HEK293 (cell line): Measurements from ENCODE around the gene BABAM1.

Experiments used
- GLIS1 ChIP-seq: fragments of 450-650 bp; formaldehyde crosslinking; IDR thresholded peaks from 2 replicates; pipeline ENCODE4 v1.5.1; 2016; ENCODE audit warnings: missing biosample characterization, missing genetic modification characterization
- KLF1 ChIP-seq: fragments of 450-650 bp; formaldehyde crosslinking; IDR thresholded peaks from 2 replicates; pipeline ENCODE4 v1.5.1; 2016; ENCODE audit warnings: missing biosample characterization, missing genetic modification characterization
- KLF10 ChIP-seq: fragments of 450-650 bp; IDR thresholded peaks from 2 replicates; pipeline ENCODE4 v1.5.1; 2018; ENCODE audit warnings: missing biosample characterization, mild to moderate bottlenecking, missing genetic modification characterization
- MEIS1 ChIP-seq: sonication (generic); formaldehyde crosslinking; IDR thresholded peaks from 2 replicates; pipeline ENCODE4 v1.8.1; 2022; ENCODE audit warnings: missing genetic modification reagents, mild to moderate bottlenecking, borderline replicate concordance
- MZF1 ChIP-seq: fragments of 450-650 bp; formaldehyde crosslinking; IDR thresholded peaks from 2 replicates; pipeline ENCODE4 v1.5.1; 2017; ENCODE audit warnings: missing biosample characterization, missing genetic modification characterization, borderline replicate concordance
- SCRT2 ChIP-seq: fragments of 450-650 bp; formaldehyde crosslinking; IDR thresholded peaks from 2 replicates; pipeline ENCODE4 v1.5.1; 2016; ENCODE audit warnings: missing biosample characterization, missing genetic modification characterization
- SP3 ChIP-seq: fragments of 450-650 bp; formaldehyde crosslinking; IDR thresholded peaks from 2 replicates; pipeline ENCODE4 v1.5.1; 2016; ENCODE audit warnings: missing biosample characterization, missing genetic modification characterization
- ZBTB10 ChIP-seq: fragments of 450-650 bp; formaldehyde crosslinking; IDR thresholded peaks from 2 replicates; pipeline ENCODE4 v1.5.1; 2016; ENCODE audit warnings: missing biosample characterization, missing genetic modification characterization
- ZBTB44 ChIP-seq: fragments of 450-650 bp; IDR thresholded peaks from 2 replicates; pipeline ENCODE4 v1.5.1; 2018; ENCODE audit warnings: missing biosample characterization, mild to moderate bottlenecking, missing genetic modification characterization
- ZEB2 ChIP-seq: fragments of 450-650 bp; formaldehyde crosslinking; IDR thresholded peaks from 2 replicates; pipeline ENCODE4 v1.5.1; 2016; ENCODE audit warnings: missing biosample characterization, missing genetic modification characterization
- ZNF121 ChIP-seq: fragments of 450-650 bp; formaldehyde crosslinking; IDR thresholded peaks from 2 replicates; pipeline ENCODE4 v1.5.1; 2016; ENCODE audit warnings: missing biosample characterization, missing genetic modification characterization
- ZNF132 ChIP-seq: fragments of 450-650 bp; formaldehyde crosslinking; IDR thresholded peaks from 2 replicates; pipeline ENCODE4 v1.5.1; 2017; ENCODE audit warnings: missing biosample characterization, missing genetic modification characterization, borderline replicate concordance
- ZNF169 ChIP-seq: fragments of 450-650 bp; formaldehyde crosslinking; IDR thresholded peaks from 2 replicates; pipeline ENCODE4 v1.5.1; 2016; ENCODE audit warnings: missing biosample characterization, missing genetic modification characterization
- ZNF24 ChIP-seq: fragments of 450-650 bp; formaldehyde crosslinking; IDR thresholded peaks from 2 replicates; pipeline ENCODE4 v1.5.1; 2016; ENCODE audit warnings: missing biosample characterization, missing genetic modification characterization
- ZNF248 ChIP-seq: fragments of 450-650 bp; formaldehyde crosslinking; IDR thresholded peaks from 2 replicates; pipeline ENCODE4 v1.5.1; 2017; ENCODE audit warnings: missing biosample characterization, missing genetic modification characterization
- ZNF366 ChIP-seq: fragments of 450-650 bp; formaldehyde crosslinking; conservative IDR thresholded peaks from 2 replicates; pipeline ENCODE4 v1.5.1; 2016; ENCODE audit warnings: missing biosample characterization, missing genetic modification characterization
- ZNF398 ChIP-seq: fragments of 450-650 bp; formaldehyde crosslinking; IDR thresholded peaks from 2 replicates; pipeline ENCODE4 v1.5.1; 2017; ENCODE audit warnings: missing biosample characterization, missing genetic modification characterization
- ZNF585B ChIP-seq: fragments of 450-650 bp; formaldehyde crosslinking; IDR thresholded peaks from 2 replicates; pipeline ENCODE4 v1.5.1; 2016; ENCODE audit warnings: missing biosample characterization, missing genetic modification characterization
- ZNF600 ChIP-seq: fragments of 450-650 bp; formaldehyde crosslinking; IDR thresholded peaks from 2 replicates; pipeline ENCODE4 v1.5.1; 2016; ENCODE audit warnings: missing biosample characterization, missing genetic modification characterization
- ZNF621 ChIP-seq: fragments of 450-650 bp; formaldehyde crosslinking; IDR thresholded peaks from 2 replicates; pipeline ENCODE4 v1.5.1; 2017; ENCODE audit warnings: missing biosample characterization, missing genetic modification characterization
- ZNF626 ChIP-seq: fragments of 450-650 bp; sonication (Bioruptor Pico); formaldehyde crosslinking; IDR thresholded peaks from 2 replicates; pipeline ENCODE4 v1.5.1; 2018; ENCODE audit warnings: missing biosample characterization, missing genetic modification characterization, inconsistent platforms
- ZNF660 ChIP-seq: fragments of 450-650 bp; IDR thresholded peaks from 2 replicates; pipeline ENCODE4 v1.5.1; 2018; ENCODE audit warnings: missing biosample characterization, mild to moderate bottlenecking, missing genetic modification characterization
- ZNF677 ChIP-seq: fragments of 450-650 bp; IDR thresholded peaks from 2 replicates; pipeline ENCODE4 v1.5.0; 2018; ENCODE audit warnings: missing biosample characterization, mild to moderate bottlenecking, missing genetic modification characterization, moderate library complexity
- ZNF747 ChIP-seq: fragments of 450-650 bp; formaldehyde crosslinking; IDR thresholded peaks from 2 replicates; pipeline ENCODE4 v1.5.1; 2016; ENCODE audit warnings: missing biosample characterization, missing genetic modification characterization
- ZNF837 ChIP-seq: fragments of 450-650 bp; formaldehyde crosslinking; IDR thresholded peaks from 2 replicates; pipeline ENCODE4 v1.5.1; 2016; ENCODE audit warnings: missing biosample characterization, missing genetic modification characterization
- TF ChIP-seq, protein P1 (sequence below): fragments of 450-650 bp; formaldehyde crosslinking; IDR thresholded peaks from 2 replicates; pipeline ENCODE4 v1.5.1; 2017; ENCODE audit warnings: missing biosample characterization, missing genetic modification characterization
- TF ChIP-seq, protein P2 (sequence below): fragments of 450-650 bp; formaldehyde crosslinking; IDR thresholded peaks from 2 replicates; pipeline ENCODE4 v1.5.1; 2016; ENCODE audit warnings: missing biosample characterization, missing genetic modification characterization
- TF ChIP-seq, protein P3 (sequence below): fragments of 450-650 bp; formaldehyde crosslinking; IDR thresholded peaks from 2 replicates; pipeline ENCODE4 v1.5.1; 2016; ENCODE audit warnings: missing biosample characterization, missing genetic modification characterization

BABAM1 gene

DNA sequence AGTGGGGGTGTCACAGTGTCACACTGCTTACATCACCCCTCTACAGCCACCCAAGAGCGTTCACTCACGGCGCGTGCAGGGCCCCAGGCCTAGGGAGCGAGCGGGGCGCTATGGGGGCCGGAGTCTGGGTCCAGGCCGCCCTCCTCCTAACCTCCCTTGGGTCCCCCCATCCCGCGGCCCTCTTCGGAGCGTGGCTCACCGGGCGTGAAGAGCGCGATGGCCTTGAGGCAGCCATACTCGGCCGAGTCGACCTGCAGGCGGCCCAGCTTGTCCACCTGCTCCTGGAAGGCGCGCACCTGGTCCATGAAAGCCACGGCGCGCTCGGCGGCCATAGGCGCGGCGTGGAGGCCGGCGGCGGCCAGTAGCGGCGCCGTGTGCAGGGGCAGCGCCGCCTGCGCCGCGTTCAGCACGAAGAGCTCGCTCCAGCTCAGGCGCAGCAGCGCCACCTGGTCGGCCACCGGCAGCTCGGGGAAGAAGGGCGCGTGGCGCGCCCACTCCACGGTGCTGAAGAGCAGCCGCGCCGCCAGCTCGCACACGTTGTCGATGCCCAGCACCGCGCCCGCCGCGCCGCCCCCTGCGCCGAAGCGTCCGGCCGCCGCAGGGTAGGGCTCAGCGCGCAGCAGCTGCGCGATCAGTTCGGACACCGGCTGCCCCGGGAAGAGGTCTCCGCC, 31.8 kb upstream of the BABAM1 start (continued):
- TF ChIP-seq ZBTB10 (tag by site-specific recombination), result peak; percentile 70; the same call in 1 of the 2 replicates
- no peak for TF ChIP-seq ZNF837 (tag by site-specific recombination)
- no peak for TF ChIP-seq ZNF585B
- TF ChIP-seq, protein P1, sequence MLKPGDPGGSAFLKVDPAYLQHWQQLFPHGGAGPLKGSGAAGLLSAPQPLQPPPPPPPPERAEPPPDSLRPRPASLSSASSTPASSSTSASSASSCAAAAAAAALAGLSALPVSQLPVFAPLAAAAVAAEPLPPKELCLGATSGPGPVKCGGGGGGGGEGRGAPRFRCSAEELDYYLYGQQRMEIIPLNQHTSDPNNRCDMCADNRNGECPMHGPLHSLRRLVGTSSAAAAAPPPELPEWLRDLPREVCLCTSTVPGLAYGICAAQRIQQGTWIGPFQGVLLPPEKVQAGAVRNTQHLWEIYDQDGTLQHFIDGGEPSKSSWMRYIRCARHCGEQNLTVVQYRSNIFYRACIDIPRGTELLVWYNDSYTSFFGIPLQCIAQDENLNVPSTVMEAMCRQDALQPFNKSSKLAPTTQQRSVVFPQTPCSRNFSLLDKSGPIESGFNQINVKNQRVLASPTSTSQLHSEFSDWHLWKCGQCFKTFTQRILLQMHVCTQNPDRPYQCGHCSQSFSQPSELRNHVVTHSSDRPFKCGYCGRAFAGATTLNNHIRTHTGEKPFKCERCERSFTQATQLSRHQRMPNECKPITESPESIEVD, result no peak
- TF ChIP-seq, protein P2, sequence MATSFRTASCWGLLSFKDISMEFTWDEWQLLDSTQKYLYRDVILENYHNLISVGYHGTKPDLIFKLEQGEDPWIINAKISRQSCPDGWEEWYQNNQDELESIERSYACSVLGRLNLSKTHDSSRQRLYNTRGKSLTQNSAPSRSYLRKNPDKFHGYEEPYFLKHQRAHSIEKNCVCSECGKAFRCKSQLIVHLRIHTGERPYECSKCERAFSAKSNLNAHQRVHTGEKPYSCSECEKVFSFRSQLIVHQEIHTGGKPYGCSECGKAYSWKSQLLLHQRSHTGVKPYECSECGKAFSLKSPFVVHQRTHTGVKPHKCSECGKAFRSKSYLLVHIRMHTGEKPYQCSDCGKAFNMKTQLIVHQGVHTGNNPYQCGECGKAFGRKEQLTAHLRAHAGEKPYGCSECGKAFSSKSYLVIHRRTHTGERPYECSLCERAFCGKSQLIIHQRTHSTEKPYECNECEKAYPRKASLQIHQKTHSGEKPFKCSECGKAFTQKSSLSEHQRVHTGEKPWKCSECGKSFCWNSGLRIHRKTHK, result no peak
- TF ChIP-seq GLIS1 (tag by site-specific recombination), result peak; percentile 48; the same call in 1 of the 2 replicates
- TF ChIP-seq ZNF169, result no peak
- no peak for TF ChIP-seq KLF1 (tag by site-specific recombination)
- TF ChIP-seq ZEB2 (tag by site-specific recombination), result peak; percentile 63
- TF ChIP-seq ZNF626 (tag by site-specific recombination), result no peak
- 0 out of 2 replicates have a peak, but pooled peaks have one; percentile 46 for TF ChIP-seq ZNF677 (tag by site-specific recombination)
- no peak for TF ChIP-seq ZNF132 (tag by site-specific recombination)
- no peak for TF ChIP-seq ZNF121 (tag by site-specific recombination)
- TF ChIP-seq ZNF398, result no peak
- peak; percentile 43; the same call in 1 of the 2 replicates for TF ChIP-seq ZNF600 (tag by site-specific recombination)
- TF ChIP-seq KLF10 (tag by site-specific recombination), result peak; percentile 64
- TF ChIP-seq MZF1 (tag by site-specific recombination), result no peak
- TF ChIP-seq SP3, result no peak
- TF ChIP-seq ZNF747, result no peak
- TF ChIP-seq, protein P3, sequence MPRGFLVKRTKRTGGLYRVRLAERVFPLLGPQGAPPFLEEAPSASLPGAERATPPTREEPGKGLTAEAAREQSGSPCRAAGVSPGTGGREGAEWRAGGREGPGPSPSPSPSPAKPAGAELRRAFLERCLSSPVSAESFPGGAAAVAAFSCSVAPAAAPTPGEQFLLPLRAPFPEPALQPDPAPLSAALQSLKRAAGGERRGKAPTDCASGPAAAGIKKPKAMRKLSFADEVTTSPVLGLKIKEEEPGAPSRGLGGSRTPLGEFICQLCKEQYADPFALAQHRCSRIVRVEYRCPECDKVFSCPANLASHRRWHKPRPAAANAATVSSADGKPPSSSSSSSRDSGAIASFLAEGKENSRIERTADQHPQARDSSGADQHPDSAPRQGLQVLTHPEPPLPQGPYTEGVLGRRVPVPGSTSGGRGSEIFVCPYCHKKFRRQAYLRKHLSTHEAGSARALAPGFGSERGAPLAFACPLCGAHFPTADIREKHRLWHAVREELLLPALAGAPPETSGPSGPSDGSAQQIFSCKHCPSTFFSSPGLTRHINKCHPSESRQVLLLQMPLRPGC (tag by site-specific recombination), result no peak
- TF ChIP-seq ZNF366 (tag by site-specific recombination), result peak; percentile 75
- TF ChIP-seq SCRT2 (tag by site-specific recombination), result no peak
- no peak for TF ChIP-seq ZNF248 (tag by site-specific recombination)
- TF ChIP-seq ZNF660 (tag by site-specific recombination), result peak; percentile 85
- TF ChIP-seq ZNF621, result no peak
- no peak for TF ChIP-seq MEIS1 (CRISPR knock-in tag)
- no peak for TF ChIP-seq ZNF24
- TF ChIP-seq ZBTB44 (tag by site-specific recombination), result 0 out of 2 replicates have a peak, but pooled peaks have one; percentile 45
